ENCODE data around the gene CLDN3.

The CLDN3 gene

GRCh38 chr7:73770860-73771670, 995 bp upstream of the CLDN3 start:
- no peak for DNase-seq

- DNase-seq: no peak
Measured at GRCh38 chr7:73769481-73770001, 529 bp downstream of the CLDN3 start.

- DNase-seq: no peak
Measured at GRCh38 chr7:73768641-73769480, 1.2 kb downstream of the CLDN3 start.

GRCh38 chr7:73766556-73767229, 3.4 kb downstream of the CLDN3 start:
- no peak for DNase-seq

GRCh38 chr7:73762659-73762999, 7.4 kb downstream of the CLDN3 start:
- no peak for DNase-seq

GRCh38 chr7:73761854-73762658, 8.0 kb downstream of the CLDN3 start:
- peak; percentile 27 for DNase-seq

- DNase-seq: no peak
Measured at GRCh38 chr7:73758581-73759138, 11.4 kb downstream of the CLDN3 start.

GRCh38 chr7:73749931-73750776, 19.9 kb downstream of the CLDN3 start:
- no peak for DNase-seq

- no peak for DNase-seq
Measured at GRCh38 chr7:73746378-73746777, 23.7 kb downstream of the CLDN3 start.

GRCh38 chr7:73742753-73743641, 27.1 kb downstream of the CLDN3 start:
- peak; percentile 60 for DNase-seq

- DNase-seq: no peak
Measured at GRCh38 chr7:73742338-73742752, 27.7 kb downstream of the CLDN3 start.

- no peak for DNase-seq
Measured at GRCh38 chr7:73741600-73741999, 28.5 kb downstream of the CLDN3 start.

- DNase-seq: no peak
Measured at GRCh38 chr7:73740771-73741170, 29.3 kb downstream of the CLDN3 start.

GRCh38 chr7:73740212-73740611, 29.9 kb downstream of the CLDN3 start:
- no peak for DNase-seq

- no peak for DNase-seq
Measured at GRCh38 chr7:73739387-73739767, 30.7 kb downstream of the CLDN3 start.

- peak; percentile 98 for DNase-seq
Measured at GRCh38 chr7:73738612-73739386, 31.3 kb downstream of the CLDN3 start, which contains the start of gene ABHD11. TSS of gene ABHD11 (minus strand) at chr7:73738802. CDS start at chr7:73738770, 32 bp downstream.

- DNase-seq: peak; percentile 53
Measured at GRCh38 chr7:73738220-73738611, 31.9 kb downstream of the CLDN3 start.

GRCh38 chr7:73737491-73738219, 32.4 kb downstream of the CLDN3 start:
- no peak for DNase-seq
